Neural progenitor cell (in vitro differentiated cells): Measurements from ENCODE around the gene NCS1. TPM values are rescaled to one million over a fixed set of nuclear protein-coding genes. Genes with fewer than 3 reads are reported as not detected.

Source experiments
- DNase-seq: peaks from one replicate; pipeline ENCODE4 v3.0.0-alpha.2; 2016; ENCODE audit warnings: low spot score
- H2AFZ ChIP-seq: fragments of 200-600 bp; sonication (generic); replicated peaks from 2 replicates; pipeline ENCODE4 v1.6.1; 2016; ENCODE audit warnings: antibody characterized with exemption
- H3F3A ChIP-seq: fragments of 200-600 bp; sonication (generic); 2 replicates; pipeline ENCODE4 v1.6.1; 2016; ENCODE audit warnings: antibody characterized with exemption, low read depth
- H3K27ac ChIP-seq: fragments of 200-600 bp; sonication (generic); 2 replicates; pipeline ENCODE4 v1.5.1; 2016; ENCODE audit warnings: mild to moderate bottlenecking
- H3K27me3 ChIP-seq: fragments of 200-600 bp; sonication (generic); 2 replicates; pipeline ENCODE4 v1.6.1; 2016; ENCODE audit warnings: mild to moderate bottlenecking, moderate library complexity
- H3K36me3 ChIP-seq: fragments of 200-600 bp; sonication (generic); 2 replicates; pipeline ENCODE4 v1.5.1; 2016
- H3K4me1 ChIP-seq: fragments of 200-600 bp; sonication (generic); 2 replicates; pipeline ENCODE4 v1.6.1; 2016; ENCODE audit warnings: mixed run types
- H3K4me2 ChIP-seq: fragments of 200-600 bp; sonication (generic); 2 replicates; pipeline ENCODE4 v1.6.1; 2016
- H3K4me3 ChIP-seq: fragments of 200-600 bp; sonication (generic); 2 replicates; pipeline ENCODE4 v1.5.1; 2016
- H3K79me2 ChIP-seq: fragments of 200-600 bp; sonication (generic); 2 replicates; pipeline ENCODE4 v1.6.1; 2016; ENCODE audit warnings: low read depth
- H3K9ac ChIP-seq: fragments of 200-600 bp; sonication (generic); 2 replicates; pipeline ENCODE4 v1.6.1; 2016
- H3K9me3 ChIP-seq: fragments of 200-600 bp; sonication (generic); 2 replicates; pipeline ENCODE4 v1.5.1; 2016; ENCODE audit warnings: low read depth
- H4K20me1 ChIP-seq: fragments of 200-600 bp; sonication (generic); 2 replicates; pipeline ENCODE4 v1.6.1; 2016; ENCODE audit warnings: low read depth
- H3K27ac Mint-ChIP-seq: 3 replicates; pipeline ENCODE4 v1.8.0; 2021; ENCODE audit warnings: mixed read lengths
- H3K27me3 Mint-ChIP-seq: 2 replicates; pipeline ENCODE4 v1.8.0; 2022; ENCODE audit warnings: low read depth, mild to moderate bottlenecking, inconsistent platforms, moderate library complexity, mixed read lengths; ENCODE audit not compliant: insufficient read depth
- H3K36me3 Mint-ChIP-seq: 3 replicates; pipeline ENCODE4 v1.8.0; 2021; ENCODE audit warnings: mixed read lengths
- H3K4me1 Mint-ChIP-seq: 3 replicates; pipeline ENCODE4 v1.8.0; 2021; ENCODE audit warnings: mixed read lengths
- H3K4me3 Mint-ChIP-seq: 3 replicates; pipeline ENCODE4 v1.8.0; 2021; ENCODE audit warnings: mild to moderate bottlenecking, moderate library complexity, mixed read lengths
- H3K9me3 Mint-ChIP-seq: 3 replicates; pipeline ENCODE4 v1.8.0; 2020; ENCODE audit warnings: mixed read lengths
- EZH2 ChIP-seq: fragments of 200-600 bp; sonication (generic); IDR thresholded peaks from 2 replicates; pipeline ENCODE4 v1.6.1; 2017; ENCODE audit warnings: antibody characterized with exemption, mild to moderate bottlenecking, moderate library complexity
- EZH2phosphoT487 ChIP-seq: fragments of 200-600 bp; sonication (generic); IDR thresholded peaks from 2 replicates; pipeline ENCODE4 v1.6.1; 2017; ENCODE audit warnings: antibody characterized with exemption
- total RNA-seq: library from RNA; depleted of rRNA; stranded (reverse); fragments of >200 nt; gene quantifications from 2 replicates; pipeline ENCODE4 v1.2.3, GENCODE V29; 2015; ENCODE audit warnings: low replicate concordance
- TF ChIP-seq, protein P1 (sequence below): fragments of 200-600 bp; sonication (generic); IDR thresholded peaks from 2 replicates; pipeline ENCODE4 v1.5.1; 2017; ENCODE audit warnings: antibody characterized with exemption, mild to moderate bottlenecking

NCS1 gene
- total RNA-seq, 1 donor from 2014 or later: 16.0 TPM

DNA sequence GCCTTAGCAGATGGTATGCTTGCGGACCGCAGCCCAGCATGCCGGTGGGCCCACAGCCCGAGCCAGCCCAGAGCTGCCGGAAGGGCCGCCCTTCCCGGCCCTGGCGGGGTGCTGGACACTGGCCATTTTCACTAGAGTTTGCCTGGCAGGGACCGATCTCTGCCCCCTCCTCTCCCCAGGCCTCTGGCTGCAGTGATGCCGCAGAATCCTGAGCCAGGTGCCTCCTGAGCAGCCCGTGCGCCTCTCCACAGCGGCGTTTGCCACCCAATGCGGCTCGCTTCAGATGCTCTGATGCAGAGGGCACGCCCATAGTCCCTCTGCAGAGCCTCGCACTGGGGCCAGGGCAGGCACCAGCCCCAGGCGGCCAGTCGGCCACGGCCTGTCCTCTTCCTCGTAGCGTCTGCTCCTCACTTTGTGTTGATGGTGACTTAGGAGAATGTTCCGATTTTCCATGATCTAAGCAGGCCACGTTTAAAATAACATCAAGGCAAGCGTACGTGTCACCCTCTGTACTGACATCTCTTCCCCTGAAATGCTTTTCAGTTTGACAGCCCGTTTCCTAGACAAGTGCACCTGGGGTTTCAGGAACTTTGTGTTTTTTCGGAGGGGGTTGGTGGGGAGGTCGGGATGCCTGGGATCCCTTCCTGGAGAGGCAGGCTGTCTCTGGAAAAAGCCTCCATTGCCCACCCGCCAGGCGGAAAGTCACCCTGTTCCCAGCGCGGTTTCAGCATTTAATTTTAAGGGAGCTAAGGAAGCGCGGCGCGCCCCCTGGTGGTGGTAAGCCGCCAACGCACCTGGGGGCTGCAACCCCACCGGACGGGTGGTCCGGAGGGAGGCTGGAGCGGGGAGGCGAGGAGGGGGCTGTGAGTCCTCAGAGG lies 63.6 kb downstream of the NCS1 start:
- Mint-ChIP-seq H3K4me1 (peaks cover 26% of the 10 kb centered on the region), H3K27me3 (peaks cover 2% of the 10 kb centered on the region), H3K9me3 (no peaks in the 10 kb centered on the region), H3K4me3 (no peak overlapping the region), H3K36me3 (peaks cover 3% of the 10 kb centered on the region), H3K27ac (no peak overlapping the region)
- Histone ChIP-seq H3K9me3 (no peaks in the 10 kb centered on the region), H3K27me3 (no peaks in the 10 kb centered on the region), H3K4me2 (no peak overlapping the region), H3K27ac (no peak overlapping the region), H3K36me3 (no peaks in the 10 kb centered on the region), H3K4me3 (no peak overlapping the region), H2AFZ (no peak overlapping the region), H3K9ac (no peak overlapping the region), H4K20me1 (no peaks in the 10 kb centered on the region), H3F3A (no peaks in the 10 kb centered on the region), H3K79me2 (no peaks in the 10 kb centered on the region), H3K4me1 (no peaks in the 10 kb centered on the region)
- peak; percentile 87 for DNase-seq
- no peak for TF ChIP-seq EZH2phosphoT487
- TF ChIP-seq, protein P1, sequence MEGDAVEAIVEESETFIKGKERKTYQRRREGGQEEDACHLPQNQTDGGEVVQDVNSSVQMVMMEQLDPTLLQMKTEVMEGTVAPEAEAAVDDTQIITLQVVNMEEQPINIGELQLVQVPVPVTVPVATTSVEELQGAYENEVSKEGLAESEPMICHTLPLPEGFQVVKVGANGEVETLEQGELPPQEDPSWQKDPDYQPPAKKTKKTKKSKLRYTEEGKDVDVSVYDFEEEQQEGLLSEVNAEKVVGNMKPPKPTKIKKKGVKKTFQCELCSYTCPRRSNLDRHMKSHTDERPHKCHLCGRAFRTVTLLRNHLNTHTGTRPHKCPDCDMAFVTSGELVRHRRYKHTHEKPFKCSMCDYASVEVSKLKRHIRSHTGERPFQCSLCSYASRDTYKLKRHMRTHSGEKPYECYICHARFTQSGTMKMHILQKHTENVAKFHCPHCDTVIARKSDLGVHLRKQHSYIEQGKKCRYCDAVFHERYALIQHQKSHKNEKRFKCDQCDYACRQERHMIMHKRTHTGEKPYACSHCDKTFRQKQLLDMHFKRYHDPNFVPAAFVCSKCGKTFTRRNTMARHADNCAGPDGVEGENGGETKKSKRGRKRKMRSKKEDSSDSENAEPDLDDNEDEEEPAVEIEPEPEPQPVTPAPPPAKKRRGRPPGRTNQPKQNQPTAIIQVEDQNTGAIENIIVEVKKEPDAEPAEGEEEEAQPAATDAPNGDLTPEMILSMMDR: peak; percentile 96

GRCh38 chr9:130236436-130236985 lies 64.3 kb downstream of the NCS1 start:
- Histone ChIP-seq H4K20me1 (no peaks in the 10 kb centered on the region), H3K27me3 (no peaks in the 10 kb centered on the region), H3K9ac (no peak overlapping the region), H3K27ac (no peak overlapping the region), H3K36me3 (no peaks in the 10 kb centered on the region), H3K4me1 (no peaks in the 10 kb centered on the region), H2AFZ (no peak overlapping the region), H3K4me3 (no peak overlapping the region), H3K4me2 (no peak overlapping the region), H3K79me2 (no peaks in the 10 kb centered on the region), H3K9me3 (no peaks in the 10 kb centered on the region), H3F3A (no peaks in the 10 kb centered on the region)
- DNase-seq: no peak
- H3K4me3 Mint-ChIP-seq: no peak overlapping the region
- no peaks in the 10 kb centered on the region for H3K9me3 Mint-ChIP-seq
- no peak for TF ChIP-seq EZH2phosphoT487
- TF ChIP-seq, protein P1: no peak
- no peak for TF ChIP-seq EZH2
- H3K27ac Mint-ChIP-seq: no peak overlapping the region
- peaks cover 3% of the 10 kb centered on the region for H3K36me3 Mint-ChIP-seq
- peaks cover 26% of the 10 kb centered on the region for H3K4me1 Mint-ChIP-seq
- peaks cover 2% of the 10 kb centered on the region for H3K27me3 Mint-ChIP-seq

- Histone ChIP-seq H3K36me3 (no peaks in the 10 kb centered on the region), H3K79me2 (no peaks in the 10 kb centered on the region), H3K27ac (no peak overlapping the region), H3K4me3 (no peak overlapping the region), H3K4me1 (no peaks in the 10 kb centered on the region), H3K4me2 (no peak overlapping the region), H3K9ac (no peak overlapping the region), H4K20me1 (no peaks in the 10 kb centered on the region), H3K27me3 (no peaks in the 10 kb centered on the region), H3K9me3 (no peaks in the 10 kb centered on the region), H2AFZ (no peak overlapping the region), H3F3A (no peaks in the 10 kb centered on the region)
- no peak for TF ChIP-seq EZH2phosphoT487
- no peak for TF ChIP-seq EZH2
- TF ChIP-seq, protein P1: no peak
- no peaks in the 10 kb centered on the region for H3K9me3 Mint-ChIP-seq
- H3K4me1 Mint-ChIP-seq: peaks cover 26% of the 10 kb centered on the region
- H3K27ac Mint-ChIP-seq: no peak overlapping the region
- no peak overlapping the region for H3K4me3 Mint-ChIP-seq
- H3K27me3 Mint-ChIP-seq: peaks cover 5% of the 10 kb centered on the region
- no peak for DNase-seq
- H3K36me3 Mint-ChIP-seq: peaks cover 3% of the 10 kb centered on the region
Observed at GRCh38 chr9:130237076-130237475, 64.9 kb downstream of the NCS1 start.
